GM12874 (cell line): ENCODE results near the gene PXDN.

Experiments used
- CTCF ChIP-seq: IDR thresholded peaks from 2 replicates; pipeline ENCODE4 v1.5.1; 2011; ENCODE audit warnings: low read depth, mild to moderate bottlenecking, control low read depth, low read length, moderate library complexity; ENCODE audit not compliant: insufficient read depth

The PXDN gene

DNA sequence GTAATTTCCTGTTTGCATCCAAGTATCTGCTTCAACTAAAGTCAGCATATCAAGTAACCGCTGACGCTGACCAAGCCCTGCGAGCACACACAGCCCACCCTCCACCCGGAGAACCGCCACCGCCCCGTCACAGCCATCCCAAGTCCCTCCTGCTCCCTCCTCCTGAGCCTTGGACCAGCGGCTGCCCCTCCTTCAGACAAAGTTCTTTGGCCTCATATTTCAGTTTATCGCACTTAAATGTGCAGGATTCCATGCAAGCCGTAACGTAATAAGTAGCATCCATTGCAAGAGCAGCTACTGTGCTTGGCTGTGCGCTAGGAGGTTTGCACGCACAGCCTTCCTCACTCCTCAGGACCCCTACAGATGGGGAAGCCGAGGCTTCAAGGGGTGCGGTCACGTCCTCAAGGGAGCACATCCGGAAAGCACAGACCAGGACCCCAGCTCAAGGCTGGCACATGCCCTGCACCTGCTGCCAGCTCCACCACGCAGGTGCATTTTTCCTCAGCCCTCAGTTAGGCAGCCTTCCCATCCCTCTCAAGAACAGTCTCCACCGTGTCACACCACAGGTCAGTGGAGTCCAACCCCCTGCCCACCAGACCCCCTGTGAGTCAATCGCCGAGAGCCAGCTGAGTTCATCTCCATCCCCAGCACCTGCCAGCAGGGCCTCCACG is 17.1 kb downstream of the PXDN start:
- no peak for TF ChIP-seq CTCF

GRCh38 chr2:1726558-1726957 is 17.8 kb downstream of the PXDN start:
- no peak for TF ChIP-seq CTCF

GRCh38 chr2:1723397-1724042 is 20.8 kb downstream of the PXDN start:
- no peak for TF ChIP-seq CTCF

- TF ChIP-seq CTCF, result no peak
Measured at GRCh38 chr2:1722692-1723091, 21.6 kb downstream of the PXDN start.

GRCh38 chr2:1721706-1722646 is 22.3 kb downstream of the PXDN start:
- TF ChIP-seq CTCF, result no peak

DNA sequence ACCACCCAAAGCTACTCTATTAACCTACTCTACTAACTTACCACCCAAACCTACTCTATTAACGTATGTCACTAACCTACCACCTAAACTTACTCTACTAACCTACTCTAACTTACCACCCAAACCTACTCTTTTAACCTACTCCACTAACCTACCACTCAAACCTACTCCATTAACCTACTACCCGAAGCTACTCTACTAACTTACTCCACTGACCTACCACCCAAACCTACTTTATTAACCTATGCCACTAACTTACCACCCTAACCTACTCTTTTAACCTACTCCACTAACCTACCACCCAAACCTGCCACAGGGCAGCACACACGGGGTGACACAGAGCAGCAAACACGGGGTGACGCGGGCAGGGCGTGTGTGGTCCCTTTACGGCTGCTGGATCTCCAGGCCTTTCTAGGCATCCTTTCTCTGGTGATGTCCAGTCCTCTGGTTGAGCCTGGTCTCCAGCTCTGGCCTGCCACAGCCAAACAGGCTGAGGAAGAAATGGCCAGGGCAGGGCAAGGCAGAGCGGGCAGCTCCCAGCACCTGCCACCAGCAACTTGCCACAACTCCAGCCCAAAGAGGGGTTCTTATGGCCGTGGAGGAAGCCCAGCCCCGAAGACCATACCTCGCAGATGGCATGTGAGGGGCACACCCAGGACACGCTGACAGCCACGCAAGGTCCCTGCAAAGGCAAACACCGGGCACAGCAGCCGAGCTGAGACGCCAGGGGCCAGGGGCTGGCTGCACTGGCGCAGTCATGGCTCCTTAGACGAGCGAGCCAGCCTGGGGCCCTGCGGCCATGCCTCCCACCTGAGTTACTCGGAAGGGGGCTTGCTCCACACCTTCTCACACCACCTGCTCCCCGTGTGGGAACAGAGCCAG is 25.7 kb downstream of the PXDN start:
- TF ChIP-seq CTCF, result no peak
